K562 (cell line): ENCODE results near the gene CC2D2B. TPM values are rescaled to one million over a fixed set of nuclear protein-coding genes. Genes with fewer than 3 reads are reported as not detected.

Experiments
- CBFA2T2 ChIP-seq: fragments of 450-650 bp; conservative IDR thresholded peaks from 2 replicates; pipeline ENCODE4 v1.6.1; 2017; ENCODE audit warnings: mild to moderate bottlenecking
- CREM ChIP-seq: IDR thresholded peaks from 2 replicates; pipeline ENCODE4 v1.6.1; 2014; ENCODE audit warnings: antibody characterized with exemption, low read depth
- CTBP1 ChIP-seq: fragments of 450-650 bp; IDR thresholded peaks from 2 replicates; pipeline ENCODE4 v1.6.1; 2016; ENCODE audit warnings: borderline replicate concordance
- ETV1 ChIP-seq: fragments of 450-650 bp; conservative IDR thresholded peaks from 2 replicates; pipeline ENCODE4 v1.6.1; 2016; ENCODE audit warnings: missing genetic modification characterization, control low read depth, low read depth, missing compliant biosample characterization
- EZH2 ChIP-seq: IDR thresholded peaks from 2 replicates; pipeline ENCODE4 v1.6.1; 2012; ENCODE audit warnings: low read depth, mild to moderate bottlenecking, inconsistent platforms, low read length, borderline replicate concordance
- HMG20B ChIP-seq: fragments of 250-450 bp; sonication (Bioruptor Pico); IDR thresholded peaks from 2 replicates; pipeline ENCODE4 v1.5.0; 2021; ENCODE audit warnings: mild to moderate bottlenecking
- JUN ChIP-seq, 2 experiments: sonication (generic) in 1 of 2; formaldehyde crosslinking in 1 of 2; IDR thresholded peaks; 2 replicates each; pipeline versions ENCODE4 v1.6.1 to v1.8.0; 2012 to 2022; ENCODE audit warnings: borderline replicate concordance in 2 of 2, mild to moderate bottlenecking in 2 of 2, improper control_type of control experiment in 1 of 2, low read depth in 1 of 2, low read length in 1 of 2, missing genetic modification reagents in 1 of 2
- KLF16 ChIP-seq: IDR thresholded peaks from 2 replicates; pipeline ENCODE4 v1.6.1; 2016; ENCODE audit warnings: antibody characterized with exemption
- NFIC ChIP-seq: fragments of 450-650 bp; IDR thresholded peaks from 2 replicates; pipeline ENCODE4 v1.6.1; 2017; ENCODE audit warnings: mild to moderate bottlenecking, inconsistent platforms
- POLR2A ChIP-seq: fragments of 450-650 bp; conservative IDR thresholded peaks from 2 replicates; pipeline ENCODE4 v1.6.1; 2016
- RAD51 ChIP-seq: fragments of 450-650 bp; IDR thresholded peaks from 2 replicates; pipeline ENCODE4 v1.7.1; 2016; ENCODE audit warnings: low read depth, mild to moderate bottlenecking, borderline replicate concordance
- RBM34 ChIP-seq: fragments of 200-400 bp; formaldehyde crosslinking; IDR thresholded peaks from 2 replicates; pipeline ENCODE4 v1.6.1; 2018; ENCODE audit warnings: low read length, borderline replicate concordance; ENCODE audit not compliant: insufficient read depth
- RFX7 ChIP-seq: fragments of 250-450 bp; sonication (Bioruptor Pico); IDR thresholded peaks from 2 replicates; pipeline ENCODE4 v1.5.1; 2021; ENCODE audit warnings: mild to moderate bottlenecking
- SMARCA4 ChIP-seq: fragments of 450-650 bp; IDR thresholded peaks from 2 replicates; pipeline ENCODE4 v1.6.1; 2016
- SRSF9 ChIP-seq: fragments of 200-400 bp; formaldehyde crosslinking; IDR thresholded peaks from 2 replicates; pipeline ENCODE4 v1.6.1; 2017; ENCODE audit warnings: low read depth, low read length, borderline replicate concordance
- STAT6 ChIP-seq: sonication (generic); formaldehyde crosslinking; IDR thresholded peaks from 2 replicates; pipeline ENCODE4 v1.8.1; 2023; ENCODE audit warnings: mild to moderate bottlenecking, missing genetic modification reagents
- TCF15 ChIP-seq: fragments of 250-450 bp; sonication (Bioruptor Pico); IDR thresholded peaks from 2 replicates; pipeline ENCODE4 v1.8.0; 2022; ENCODE audit warnings: moderate library complexity, mild to moderate bottlenecking, inconsistent platforms
- TCF7 ChIP-seq: sonication (generic); IDR thresholded peaks from 2 replicates; pipeline ENCODE4 v1.6.1; 2016; ENCODE audit warnings: antibody characterized with exemption, borderline replicate concordance
- TFAP4 ChIP-seq: sonication (generic); formaldehyde crosslinking; IDR thresholded peaks from 2 replicates; pipeline ENCODE4 v1.8.0; 2022; ENCODE audit warnings: missing genetic modification reagents, mild to moderate bottlenecking, moderate library complexity, borderline replicate concordance
- YBX1 ChIP-seq: fragments of 450-650 bp; IDR thresholded peaks from 2 replicates; pipeline ENCODE4 v1.7.1; 2016; ENCODE audit warnings: mild to moderate bottlenecking
- ZFP1 ChIP-seq: fragments of 450-650 bp; formaldehyde crosslinking; IDR thresholded peaks from 2 replicates; pipeline ENCODE4 v1.4.0; 2020; ENCODE audit warnings: mild to moderate bottlenecking, mixed read lengths
- ZNF146 ChIP-seq: IDR thresholded peaks from one replicate; pipeline ENCODE4 v1.6.1; 2018; ENCODE audit warnings: missing compliant biosample characterization; ENCODE audit not compliant: unreplicated experiment
- ZNF263 ChIP-seq: sonication (generic); formaldehyde crosslinking; IDR thresholded peaks from 2 replicates; pipeline ENCODE4 v1.8.0; 2022; ENCODE audit warnings: mild to moderate bottlenecking, missing genetic modification reagents, borderline replicate concordance
- ZNF316 ChIP-seq: fragments of 450-650 bp; IDR thresholded peaks from 2 replicates; pipeline ENCODE4 v1.6.1; 2016
- ZNF696 ChIP-seq: fragments of 250-450 bp; sonication (Bioruptor Pico); conservative IDR thresholded peaks from 2 replicates; pipeline ENCODE4 v1.4.0; 2020; ENCODE audit warnings: mild to moderate bottlenecking, moderate library complexity
- polyA plus RNA-seq, 8 experiments: library from polyadenylated mRNA; depleted of rRNA in 4 of 8; stranded (reverse) in 5 of 8; unstranded in 3 of 8; fragments of >200 nt; fragmentation: Nextera tagmentation in 2 of 8; fragmentation: Illumina TruSeq in 1 of 8; extraction: Ambion mirVana in 2 of 8; extraction: Trizol in 1 of 8; gene quantifications; 2 replicates each; pipeline versions ENCODE4 v1.2.1 to v1.2.3, GENCODE V29; 2011 to 2014; ENCODE audit warnings: inconsistent platforms in 1 of 8, missing spikeins in 1 of 8
- total RNA-seq, 7 experiments: library from RNA; depleted of rRNA in 6 of 7; stranded (reverse); fragments of >200 nt in 6 of 7; fragmentation: Illumina TruSeq in 2 of 7; extraction: Trizol in 2 of 7; gene quantifications; 2 replicates each; pipeline versions ENCODE4 v1.2.1 to v1.2.3, GENCODE V29; 2011 to 2021; ENCODE audit warnings: low replicate concordance in 1 of 7

CC2D2B gene
- total and polyA plus RNA-seq, 9 of the 15 experiments (the other 6 are each of a cell fraction or from before 2014, with no cell fraction given) = 0.10 to 0.34 (median 0.20) TPM; not detected in 5

GRCh38 chr10:96014473-96015102 lies 106.8 kb downstream of the CC2D2B start (continued):
- TF ChIP-seq HMG20B (CRISPR knock-in tag) (no peak), TCF15 (no peak), ZNF263 (CRISPR knock-in tag) (no peak), SMARCA4 (no peak), CBFA2T2 (peak; percentile 63), TFAP4 (CRISPR knock-in tag) (no peak), CTBP1 (0 out of 2 replicates have a peak, but pooled peaks have one; percentile 15), JUN (IDR thresholded peaks at IDR 0.05; ENCODE audit: borderline replicate concordance, low read depth, low read length) (no peak), JUN (CRISPR knock-in tag; IDR thresholded peaks at IDR 0.05; ENCODE audit: borderline replicate concordance) (no peak), ZNF146 (CRISPR knock-in tag) (no peak), RFX7 (CRISPR knock-in tag) (no peak), TCF7 (no peak), KLF16 (no peak), ZFP1 (CRISPR knock-in tag) (no peak), YBX1 (no peak), ZNF696 (CRISPR knock-in tag) (no peak), NFIC (no peak), ETV1 (tag) (no peak), CREM (no peak), EZH2 (no peak), POLR2A (no peak), ZNF316 (no peak), RBM34 (no peak), SRSF9 (no peak), STAT6 (no peak), RAD51 (no peak)
